Right lobe of liver (tissue), 4 donors: ENCODE results near the gene KMT5B.

Experiments used
- CTCF ChIP-seq, 4 donors: fragments of 200-600 bp in 3 of 4; fragments of 450-650 bp in 1 of 4; IDR thresholded peaks; one replicate each; pipeline versions ENCODE4 v1.5.1 to v1.8.0; 2016 to 2022; ENCODE audit warnings: antibody characterized with exemption in 4 of 4, mild to moderate bottlenecking in 2 of 4
- POLR2A ChIP-seq: fragments of 450-650 bp; IDR thresholded peaks from one replicate; pipeline ENCODE4 v1.6.1; 2017; ENCODE audit warnings: antibody characterized with exemption, mild to moderate bottlenecking
- donor health status: DM: no; HTN: no; CAD: no.
- donor health status: DM: no; HTN: no; CAD: no.
- donor health status: DM: no; HTN: yes; CAD: no.

GRCh38 chr11:68141246-68142027 lies 71.7 kb downstream of the KMT5B start:
- TF ChIP-seq POLR2A, result no peak
- no peak for TF ChIP-seq CTCF (IDR thresholded peaks at IDR 0.05)
